Amniotic epithelial cell (primary cell): Measurements from ENCODE around the gene EXOC3L2.

Source experiments
- DNase-seq: peaks from one replicate; pipeline ENCODE4 v3.0.0-alpha.2; 2010; ENCODE audit warnings: low read depth

The EXOC3L2 gene

DNA sequence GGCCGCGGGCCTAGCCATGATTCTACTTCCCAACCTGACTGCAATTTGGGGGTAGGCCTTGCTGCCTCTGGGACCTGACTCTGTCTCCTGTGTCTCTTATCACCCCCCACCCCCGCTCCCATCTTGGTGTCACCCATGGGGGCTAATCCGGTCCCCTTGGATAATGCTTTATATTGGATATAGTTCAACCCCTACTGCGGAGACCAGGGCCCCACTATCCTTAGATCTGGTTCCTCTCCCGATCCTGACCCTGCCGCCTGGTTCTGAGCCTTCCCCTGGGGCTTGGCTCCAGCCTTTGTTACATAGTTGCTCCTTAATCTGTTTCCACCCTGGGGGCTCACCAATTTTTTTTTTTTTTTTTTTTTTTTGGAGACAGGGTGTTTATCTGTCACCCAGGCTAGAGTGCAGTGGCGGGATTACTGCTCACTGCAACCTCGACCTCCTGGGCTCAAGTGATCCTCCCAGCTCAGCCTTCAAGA, 65.3 kb downstream of the EXOC3L2 start:
- no peak for DNase-seq

DNA sequence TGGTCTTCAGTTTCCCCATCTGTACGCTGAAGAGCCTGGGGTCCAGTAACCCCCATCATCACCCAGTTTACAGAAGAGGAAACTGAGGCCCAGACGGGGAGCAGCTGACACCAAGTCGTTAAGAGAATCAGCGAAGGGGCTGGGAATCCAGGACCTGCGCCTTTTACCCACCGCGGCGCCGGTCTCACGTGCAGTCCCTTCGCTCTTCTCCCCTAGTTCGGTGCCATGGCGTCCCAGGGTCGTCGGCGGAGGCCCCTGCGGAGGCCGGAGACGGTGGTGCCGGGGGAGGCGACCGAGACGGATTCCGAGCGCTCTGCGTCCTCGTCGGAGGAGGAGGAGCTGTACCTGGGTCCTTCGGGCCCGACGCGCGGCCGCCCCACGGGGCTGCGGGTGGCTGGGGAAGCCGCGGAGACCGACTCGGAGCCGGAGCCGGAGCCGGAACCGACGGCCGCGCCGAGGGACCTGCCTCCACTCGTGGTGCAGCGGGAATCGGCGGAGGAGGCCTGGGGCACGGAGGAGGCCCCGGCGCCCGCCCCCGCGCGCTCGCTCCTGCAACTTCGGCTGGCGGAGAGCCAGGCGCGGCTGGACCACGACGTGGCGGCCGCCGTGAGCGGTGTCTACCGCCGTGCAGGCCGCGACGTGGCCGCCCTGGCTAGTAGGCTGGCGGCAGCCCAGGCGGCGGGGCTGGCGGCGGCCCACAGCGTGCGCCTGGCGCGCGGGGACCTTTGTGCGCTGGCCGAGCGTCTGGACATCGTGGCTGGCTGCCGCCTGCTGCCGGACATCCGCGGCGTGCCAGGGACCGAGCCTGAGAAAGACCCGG, 65.9 kb downstream of the EXOC3L2 start:
- no peak for DNase-seq

DNA sequence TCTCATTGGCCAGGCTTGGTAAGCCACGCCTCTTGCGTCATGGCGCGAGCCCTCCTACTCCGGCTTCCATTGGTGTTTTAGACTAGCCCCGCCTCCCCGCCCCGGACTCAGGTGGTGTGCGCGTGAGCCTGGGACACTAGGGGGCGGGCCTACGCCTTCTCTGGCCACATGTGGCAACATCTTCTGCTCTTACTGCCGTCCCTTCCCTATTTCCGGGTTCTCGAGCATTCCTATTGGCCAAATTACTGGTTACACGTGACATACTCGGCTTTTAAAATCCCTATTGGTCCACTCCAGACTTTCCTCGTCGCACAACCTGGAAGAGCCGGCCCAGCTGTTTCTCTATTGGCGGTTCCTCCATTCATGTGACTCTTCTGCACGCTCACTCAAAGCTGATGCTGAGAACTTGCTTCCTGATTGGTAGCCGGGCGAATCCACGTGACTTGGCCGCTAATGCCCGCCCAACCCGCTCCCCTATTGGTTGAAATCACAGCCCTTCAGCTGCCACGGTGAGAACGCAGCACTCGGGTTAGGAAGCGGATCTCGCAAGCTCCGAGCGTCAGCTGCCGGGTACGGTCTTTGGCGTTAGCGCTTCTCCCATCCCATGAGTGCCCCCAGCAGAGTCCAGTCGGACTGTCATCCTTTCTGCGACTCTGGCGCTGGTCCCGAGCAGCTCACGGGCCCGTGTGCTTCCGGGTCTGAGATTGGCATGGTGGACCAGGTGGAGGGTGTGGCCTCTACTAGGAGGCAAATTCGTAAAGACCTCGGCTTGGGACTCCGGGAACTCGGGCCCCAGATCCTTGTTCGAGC, 66.7 kb downstream of the EXOC3L2 start, which contains the start of gene BLOC1S3:
Gene BLOC1S3 (plus strand): TSS at position 523 of the 810 bp plus-strand sequence. CDS start 513 bp downstream, outside the sequence.
- DNase-seq = peak; percentile 100

DNA sequence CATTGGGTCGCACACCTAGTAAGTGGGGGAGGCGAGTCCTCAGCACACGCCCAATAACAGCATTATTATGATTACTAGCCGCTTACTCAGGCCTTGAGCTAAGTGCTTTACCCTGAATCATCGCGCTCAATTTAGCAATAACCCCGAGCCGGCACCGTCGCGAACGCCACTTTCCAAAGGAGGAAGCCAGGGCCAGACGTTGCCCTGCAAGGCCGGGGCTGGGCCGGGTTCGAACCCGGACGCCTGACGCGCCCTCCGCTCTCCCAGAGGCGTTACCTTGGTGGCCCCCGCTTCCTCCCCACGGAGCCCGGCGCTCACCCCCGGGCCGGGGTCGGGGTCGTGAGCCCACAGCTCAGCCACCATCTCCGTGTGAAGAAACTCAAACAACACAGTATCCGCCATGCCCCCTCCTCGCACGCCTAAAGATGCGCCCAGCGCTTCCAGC, 67.4 kb downstream of the EXOC3L2 start, which contains the start of gene TRAPPC6A:
Gene TRAPPC6A (minus strand): TSS at position 421 of the 445 bp plus-strand sequence. CDS start 19 bp downstream, at position 402.
- peak; percentile 78 for DNase-seq

DNA sequence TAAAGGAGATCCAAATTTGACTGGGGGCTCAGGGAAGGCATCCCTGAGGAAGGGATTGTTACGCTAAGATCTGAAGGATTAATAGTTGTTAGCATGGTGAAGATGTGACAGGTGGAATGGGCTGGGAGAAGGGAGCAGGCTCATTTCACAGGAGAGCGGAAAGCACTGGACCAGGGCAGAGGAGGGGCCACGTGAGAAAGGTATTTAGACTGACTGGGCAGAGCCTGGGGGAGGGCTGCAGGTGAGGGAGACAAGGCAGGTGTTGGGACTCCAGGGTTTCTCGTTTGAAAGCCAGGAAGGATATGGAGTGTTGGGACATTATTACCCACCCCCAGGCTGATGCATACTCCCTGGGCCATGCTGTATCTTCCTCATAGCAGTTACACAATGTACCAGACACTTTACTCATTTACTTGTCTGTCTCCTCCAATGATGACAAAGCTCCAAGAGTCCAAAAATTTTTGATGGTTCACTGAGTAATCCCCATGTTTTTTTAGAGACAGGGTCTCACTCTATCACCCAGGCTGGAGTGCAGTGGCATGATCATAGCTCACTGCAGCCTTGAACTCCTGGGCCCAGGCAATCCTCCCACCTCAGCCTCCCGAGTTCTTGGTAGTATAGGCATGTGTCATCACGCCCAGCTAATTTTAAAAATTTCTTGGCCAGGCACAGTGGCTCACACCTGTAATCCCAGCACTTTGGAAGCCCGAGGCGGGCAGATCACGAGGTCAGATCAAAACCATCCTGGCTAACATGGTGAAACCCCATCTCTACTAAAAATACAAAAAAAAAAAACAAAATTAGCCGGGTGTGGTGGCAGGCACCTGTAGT, 69.5 kb downstream of the EXOC3L2 start:
- peak; percentile 68 for DNase-seq

DNA sequence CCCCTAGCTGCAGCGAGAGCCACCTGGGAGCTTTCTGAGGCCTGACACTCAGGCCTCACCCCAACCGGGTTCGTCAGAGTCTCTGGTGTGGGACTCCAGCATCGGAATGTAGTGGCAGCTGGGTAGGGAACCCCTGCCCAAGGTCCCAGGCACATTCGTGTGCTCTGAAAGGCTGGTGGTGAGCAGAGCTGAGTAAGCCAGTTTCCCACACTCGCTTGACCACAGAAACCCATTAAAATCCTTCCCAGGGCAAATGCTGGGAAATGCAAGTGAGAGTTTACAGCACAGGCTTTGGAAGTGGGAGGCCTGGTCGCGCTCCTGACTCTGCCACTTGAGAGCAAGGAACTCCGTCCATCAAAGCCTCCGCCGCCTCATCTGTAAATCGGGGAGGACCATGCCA, 71.4 kb downstream of the EXOC3L2 start:
- DNase-seq = peak; percentile 97

DNA sequence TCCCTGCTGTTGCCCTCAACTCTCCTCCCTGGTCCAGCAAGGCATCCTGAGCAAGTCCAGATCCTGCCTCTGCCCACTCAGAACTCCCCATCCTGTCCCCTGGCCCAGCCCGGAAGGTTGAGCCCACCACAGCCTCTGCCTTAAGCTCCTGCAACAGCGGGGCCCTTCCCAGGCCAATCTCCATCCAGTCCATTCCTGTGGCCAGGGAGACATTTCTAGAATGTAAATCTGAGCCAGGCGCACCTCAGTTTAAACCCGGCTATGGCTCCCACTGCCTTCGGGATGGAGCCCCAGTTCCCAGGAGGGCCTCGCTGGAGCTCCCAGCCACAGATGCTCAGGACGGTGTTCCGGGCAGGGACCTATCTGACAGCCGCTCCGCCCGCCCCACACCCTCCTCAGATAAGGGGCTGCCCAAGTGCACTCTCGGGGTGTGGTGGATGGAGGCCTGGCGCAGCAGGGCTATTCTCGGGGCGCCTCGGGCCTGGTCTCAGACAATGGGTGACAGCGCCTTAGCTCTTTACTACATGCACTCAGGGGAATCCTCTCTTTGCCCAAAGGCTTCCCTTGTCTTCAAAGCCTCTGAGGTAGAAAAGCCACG, 72.5 kb downstream of the EXOC3L2 start:
- DNase-seq = peak; percentile 48

DNA sequence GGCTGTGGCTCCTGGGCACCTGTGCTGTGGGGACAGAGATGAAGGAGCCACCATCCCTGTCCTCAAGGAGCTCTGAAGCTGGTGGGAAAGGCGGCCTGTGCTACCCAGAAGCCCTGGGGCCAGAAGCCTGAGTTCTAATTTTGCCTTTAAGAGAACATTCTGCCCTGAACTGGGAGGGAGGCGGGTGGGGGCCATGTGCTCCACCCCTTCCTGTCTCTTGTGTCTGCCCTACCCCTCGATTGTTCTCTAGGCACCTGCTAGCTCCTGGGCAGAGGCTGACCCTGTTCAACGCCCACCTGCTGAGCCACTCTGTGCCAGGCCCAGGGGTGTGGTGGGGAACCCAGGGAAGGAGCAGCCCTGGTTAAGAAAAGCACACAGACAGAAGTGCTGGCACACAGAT, 73.0 kb downstream of the EXOC3L2 start:
- DNase-seq = no peak

DNA sequence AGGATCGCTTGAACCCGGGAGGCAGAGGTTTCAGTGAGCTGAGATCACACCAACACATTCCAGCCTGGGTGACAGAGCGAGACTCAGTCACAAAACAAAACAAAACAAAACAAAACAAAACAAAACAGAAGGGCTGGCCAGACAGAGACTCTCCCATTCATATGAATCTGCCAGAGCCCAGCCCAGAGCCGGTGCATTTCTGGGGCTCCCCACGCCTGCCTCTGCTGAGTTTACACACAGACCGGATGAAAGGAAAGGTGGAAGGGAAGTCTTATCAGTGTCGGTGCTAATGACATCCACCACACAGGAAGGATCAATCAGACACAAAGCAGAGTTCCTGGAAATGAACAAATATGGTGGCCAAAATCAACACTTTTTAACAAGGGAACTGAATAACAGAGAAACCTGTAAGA, 74.0 kb downstream of the EXOC3L2 start:
- no peak for DNase-seq

DNA sequence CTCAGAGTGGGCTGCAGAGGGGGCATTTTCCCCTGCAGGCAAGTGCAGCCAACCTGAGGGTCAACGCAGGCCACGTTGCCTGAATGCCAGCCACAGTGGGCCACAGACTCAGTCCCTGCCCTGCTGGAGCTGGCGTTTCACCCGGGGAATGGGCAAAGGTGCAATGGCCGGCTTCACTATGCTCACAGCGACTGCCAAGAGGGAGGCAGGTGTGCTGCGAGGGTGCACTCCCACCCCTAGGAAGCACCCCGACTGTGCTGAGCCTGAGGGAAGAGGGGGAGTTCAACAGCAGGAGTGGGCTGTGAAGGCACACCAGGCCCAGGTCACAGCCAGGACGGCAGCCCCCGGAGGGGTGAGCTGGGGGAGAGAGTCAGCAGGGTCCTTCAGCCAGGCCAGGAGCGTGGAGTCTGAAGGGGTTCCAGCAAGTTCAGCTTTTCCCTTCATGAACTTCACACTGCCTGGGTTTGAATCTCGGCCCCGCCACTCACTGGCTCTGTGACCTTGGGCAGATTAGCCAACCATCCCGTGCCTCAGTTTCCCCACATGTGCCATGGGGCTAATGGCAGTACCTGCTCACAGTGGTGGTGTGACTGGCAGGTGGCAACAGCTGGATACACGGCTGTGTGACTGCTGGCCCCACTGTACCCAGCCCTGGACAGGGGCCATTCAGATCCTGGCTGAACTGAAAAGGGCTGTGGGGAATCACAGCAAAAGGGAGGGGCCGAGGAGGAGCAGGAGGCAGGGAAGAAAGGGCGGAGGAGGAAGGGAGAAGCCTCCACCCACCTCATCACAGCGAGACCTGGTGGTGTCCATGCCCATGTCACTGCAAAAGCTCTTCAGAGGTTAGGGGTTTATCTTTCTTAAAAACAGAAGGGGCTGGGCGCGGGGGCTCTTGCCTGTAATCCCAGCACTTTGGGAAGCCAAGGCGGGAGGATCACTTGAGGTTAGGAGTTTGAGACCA, 74.8 kb downstream of the EXOC3L2 start:
- no peak for DNase-seq

DNA sequence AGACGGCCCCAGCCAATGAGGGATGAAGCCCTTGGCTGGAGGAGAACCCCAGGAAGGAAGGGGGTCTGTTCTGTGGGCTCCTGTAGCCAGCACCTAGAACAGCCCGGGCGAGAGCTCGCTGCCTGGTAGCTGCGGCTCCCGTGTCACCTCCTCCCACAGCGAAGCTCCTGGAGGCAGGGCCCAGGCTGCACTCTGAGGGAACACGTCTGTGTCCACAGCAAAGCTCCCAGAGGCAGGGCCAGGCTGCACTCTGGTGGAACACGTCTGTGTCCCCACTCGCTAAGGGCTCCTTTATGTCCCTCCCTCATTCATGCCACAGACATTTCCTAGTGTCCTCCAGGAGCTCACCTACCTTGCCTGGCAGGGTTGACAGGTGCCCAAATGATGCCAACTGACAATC, 75.6 kb downstream of the EXOC3L2 start:
- no peak for DNase-seq

DNA sequence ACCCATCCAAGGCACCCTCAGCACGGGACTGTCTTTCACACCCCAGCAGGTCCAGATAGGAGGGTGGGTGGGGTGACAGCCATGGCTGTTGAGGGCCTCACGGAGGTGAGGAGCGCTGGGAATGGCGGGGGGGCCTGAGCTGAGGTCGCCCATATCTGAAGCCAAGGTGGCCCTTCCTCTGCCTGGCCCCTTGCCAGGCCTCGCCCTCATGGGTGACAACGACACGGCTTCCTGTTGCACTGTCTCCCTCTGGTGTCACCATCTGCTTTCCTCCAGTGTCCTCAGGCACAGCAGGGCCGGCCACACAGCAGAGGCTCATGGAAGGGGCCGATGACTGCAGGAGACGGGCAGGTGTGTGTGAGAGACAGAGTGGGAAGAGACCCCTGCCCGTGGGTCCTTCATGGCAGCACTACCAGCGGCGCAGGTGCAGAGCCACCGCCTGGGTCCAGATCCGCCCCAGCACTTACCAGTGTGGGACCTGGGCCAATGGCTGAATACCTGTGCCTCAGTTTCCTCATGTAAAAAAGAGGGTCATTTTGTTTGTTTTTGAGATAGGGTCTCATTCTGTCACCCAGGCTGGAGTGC, 76.3 kb downstream of the EXOC3L2 start:
- DNase-seq = no peak

DNA sequence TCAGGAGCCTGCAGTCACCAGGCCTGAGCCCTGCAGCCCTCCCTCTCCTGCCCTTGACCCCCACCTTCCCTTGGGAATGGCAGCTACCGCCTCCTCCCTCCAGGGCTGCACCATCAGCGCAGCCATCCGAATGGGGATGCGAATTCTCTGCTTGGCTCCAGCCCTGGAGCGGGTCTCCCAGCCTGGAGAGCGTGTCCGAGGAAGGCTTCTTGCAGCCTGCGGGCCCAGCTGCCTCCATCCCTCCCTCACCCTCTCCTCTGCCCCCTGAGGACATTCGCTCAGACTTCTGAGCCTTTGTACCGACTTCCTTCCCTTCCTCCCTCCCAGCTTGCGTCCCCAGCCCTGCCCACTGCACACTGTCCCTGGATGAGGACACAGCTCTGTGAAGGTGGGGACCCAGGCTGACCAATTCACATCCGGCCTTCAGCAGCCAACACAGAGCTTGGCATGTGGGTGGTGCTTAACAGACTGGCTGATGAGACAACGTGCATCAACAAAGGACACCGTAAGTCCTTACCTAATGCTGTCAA, 78.4 kb downstream of the EXOC3L2 start:
- no peak for DNase-seq

DNA sequence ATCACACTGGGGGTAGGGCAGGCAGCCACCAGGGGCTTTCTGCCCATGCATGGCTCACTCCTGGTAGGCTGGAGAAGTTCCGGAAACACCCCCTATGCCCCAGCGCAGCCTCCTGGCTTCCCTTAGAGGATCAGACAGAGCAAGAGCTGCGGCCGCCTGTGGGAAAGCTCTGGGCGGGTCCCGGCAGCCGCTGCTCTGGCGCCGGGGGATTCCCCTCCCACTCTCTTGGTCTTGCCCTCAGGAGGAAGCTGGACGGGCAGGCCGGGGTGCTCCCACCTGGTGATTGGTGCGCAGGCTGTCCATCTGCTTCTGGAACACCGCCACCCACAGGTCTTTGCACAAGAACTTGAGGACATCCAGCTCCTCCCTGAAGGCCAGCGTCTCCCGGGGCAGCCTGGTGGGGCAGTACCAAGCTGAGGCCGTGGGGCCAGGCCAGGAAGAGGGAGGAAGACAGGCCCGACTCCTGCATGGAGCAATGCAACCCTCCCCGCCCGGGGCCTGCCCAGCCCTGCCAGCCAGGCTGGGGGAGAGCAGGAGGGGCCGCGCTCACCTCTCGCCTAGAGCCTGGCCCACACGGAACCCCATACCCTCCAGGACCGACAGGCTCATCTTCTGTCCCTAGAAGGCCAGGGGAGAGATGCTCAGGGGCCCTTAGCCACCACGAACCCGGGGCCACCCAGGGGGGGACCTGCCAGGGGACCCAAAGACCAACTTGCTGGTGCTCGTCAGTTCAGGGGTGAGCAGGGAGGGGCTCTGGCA, 80.5 kb downstream of the EXOC3L2 start:
- DNase-seq = peak; percentile 95

DNA sequence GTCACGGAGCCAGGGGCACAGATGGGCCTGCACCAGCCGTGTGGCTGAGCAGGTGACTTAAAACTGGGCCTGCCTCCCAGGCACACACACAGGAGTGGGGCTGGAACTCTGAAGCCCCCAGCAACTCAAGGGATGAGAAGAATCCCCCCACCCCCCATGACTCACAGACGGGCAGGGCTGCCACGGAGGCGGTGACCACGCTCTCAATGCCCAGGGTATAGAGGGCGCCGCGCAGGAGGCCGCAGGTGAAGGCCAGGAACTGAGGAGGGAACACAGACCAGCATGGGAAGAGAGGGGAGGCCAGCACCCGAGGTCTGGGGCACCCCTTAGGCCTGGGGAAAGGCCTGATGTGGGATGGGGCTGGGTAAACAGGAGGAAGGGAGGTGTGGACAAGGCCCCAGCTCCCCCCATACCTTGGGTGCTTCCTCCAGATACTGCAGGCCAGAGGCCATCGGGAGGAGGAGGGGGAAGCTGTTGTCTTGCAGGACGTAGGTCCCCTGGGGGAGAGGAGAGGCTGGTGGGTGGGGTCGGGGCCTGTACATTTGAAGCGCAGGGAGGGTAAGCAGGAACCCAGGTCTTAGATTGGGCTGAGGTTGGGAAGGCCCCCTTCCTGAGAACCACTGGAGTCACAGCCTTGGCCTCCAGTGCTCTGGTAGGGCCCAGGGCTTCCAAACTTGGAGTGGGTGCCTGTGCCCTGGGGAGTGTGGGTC, 81.3 kb downstream of the EXOC3L2 start:
- no peak for DNase-seq

DNA sequence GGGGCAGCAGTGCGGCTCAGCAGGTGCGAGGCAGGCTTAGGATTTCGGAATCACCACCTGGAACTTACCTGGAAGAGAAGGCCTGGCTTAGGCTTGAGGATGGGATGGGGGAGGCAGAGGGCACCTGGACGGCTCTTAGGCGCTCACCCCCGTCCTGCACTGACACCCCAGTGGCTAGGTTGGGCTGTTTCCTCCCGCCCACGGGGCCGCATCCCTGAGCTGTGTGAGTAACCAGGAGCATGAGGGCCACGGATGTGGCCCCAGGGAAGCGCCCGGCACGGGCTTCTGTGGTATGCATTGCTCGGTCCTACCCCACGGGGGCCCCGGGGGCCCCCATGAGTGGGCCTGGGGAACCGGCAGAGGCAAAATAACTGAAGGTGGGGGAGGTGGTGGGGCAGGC, 82.1 kb downstream of the EXOC3L2 start:
- no peak for DNase-seq

DNA sequence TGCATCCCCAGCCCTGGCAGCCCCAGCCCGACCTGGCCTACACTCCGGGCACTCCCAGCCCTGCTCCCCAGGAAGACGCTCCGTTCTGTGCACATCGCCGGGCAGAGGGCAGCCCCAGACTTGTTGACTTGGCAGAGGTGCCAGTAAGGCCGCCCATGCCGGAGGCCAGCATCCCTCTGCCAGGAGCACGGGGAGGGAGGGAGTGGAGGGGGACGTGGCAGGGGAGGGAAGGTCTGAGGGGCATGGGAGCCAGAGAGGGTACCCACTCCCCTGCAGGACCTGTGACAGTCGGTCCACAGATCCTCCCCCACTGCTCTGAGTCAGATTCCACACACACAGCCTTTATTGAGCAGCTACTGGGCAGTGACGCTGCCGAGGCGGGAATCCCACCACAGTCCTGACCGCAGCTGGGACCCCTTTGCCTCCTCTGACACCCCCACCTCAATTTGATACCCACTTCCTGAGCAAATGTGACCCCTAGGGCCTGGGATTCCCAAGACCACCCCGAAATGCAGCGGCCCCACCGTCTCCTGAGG, 82.5 kb downstream of the EXOC3L2 start:
- no peak for DNase-seq
